HG03103 (cell line): Measurements from ENCODE around the gene GLRX5.
"Not testable (repeated sequence)": the region's sequence is repeated elsewhere in the genome, so short reads cannot be mapped to it uniquely, and the experiment has no call there.

Experiments
- ATAC-seq: cut with Tn5 transposase; IDR thresholded peaks from one replicate; pipeline ENCODE4 v1.9.1; 2021; ENCODE audit warnings: low read depth; ENCODE audit not compliant: unreplicated experiment

GLRX5 gene

DNA sequence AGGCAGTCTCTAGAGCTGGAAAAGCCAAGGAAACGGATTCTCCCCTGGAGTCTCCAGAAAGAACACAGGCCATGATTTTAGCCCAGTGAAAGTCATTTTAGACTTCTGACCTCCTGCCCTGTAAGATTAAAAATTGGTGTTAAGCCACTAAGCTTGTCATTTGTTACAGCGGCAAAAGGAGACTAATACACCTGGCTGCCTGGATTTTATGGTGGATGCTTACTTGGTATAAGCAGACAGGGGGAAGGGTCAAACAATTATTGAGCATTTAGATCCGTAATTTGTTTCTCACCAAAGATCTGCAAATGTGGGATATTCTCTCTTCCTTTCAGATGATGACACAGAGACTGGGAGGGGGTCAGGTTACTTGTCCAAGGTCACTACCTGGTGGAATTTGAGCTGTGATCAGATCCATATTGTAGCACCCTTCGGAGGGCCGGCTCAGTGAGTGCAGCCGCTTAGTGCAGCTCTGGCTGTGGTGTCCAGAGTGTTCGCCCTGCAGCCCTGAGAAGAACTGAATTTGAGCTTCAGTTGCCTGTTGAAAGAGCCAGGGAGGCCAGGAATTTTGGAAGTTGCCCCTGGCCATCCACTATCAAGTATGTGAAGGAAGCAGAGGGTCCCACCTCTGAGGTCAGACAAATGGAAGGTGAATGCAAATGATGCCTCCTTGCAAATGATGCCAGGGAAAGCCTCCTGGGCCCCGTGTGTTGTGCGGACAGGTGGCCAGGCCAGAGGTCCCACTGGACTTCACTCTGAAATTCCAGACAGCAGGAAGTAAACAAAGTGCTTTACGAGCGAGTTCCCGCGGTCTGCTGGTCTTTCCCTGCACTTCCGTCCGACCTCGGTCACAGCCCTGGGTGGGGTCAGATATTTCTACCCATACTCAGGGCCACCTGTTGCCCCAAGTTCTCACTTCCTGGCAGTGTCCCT is 15.1 kb downstream of the GLRX5 start:
- no peak for ATAC-seq

DNA sequence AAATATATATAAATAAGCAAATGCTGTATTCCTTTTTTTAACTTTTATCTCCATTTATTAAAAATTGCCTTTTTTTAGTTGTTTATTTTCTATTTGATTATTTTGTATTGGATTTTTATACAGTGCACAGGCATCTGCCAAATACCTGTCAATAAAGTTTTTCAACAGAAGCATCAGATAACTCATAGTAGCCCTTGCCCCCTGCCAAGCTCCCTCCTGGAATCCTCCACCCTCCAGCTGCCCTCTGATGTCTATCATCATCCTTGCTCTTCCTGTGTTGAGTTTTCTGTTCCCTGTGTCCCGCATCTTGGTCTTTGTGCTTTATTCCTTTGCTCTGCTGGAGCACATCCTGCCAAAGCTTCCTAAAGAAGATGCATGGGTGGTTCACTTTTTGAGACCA is 16.6 kb downstream of the GLRX5 start:
- ATAC-seq: no peak

DNA sequence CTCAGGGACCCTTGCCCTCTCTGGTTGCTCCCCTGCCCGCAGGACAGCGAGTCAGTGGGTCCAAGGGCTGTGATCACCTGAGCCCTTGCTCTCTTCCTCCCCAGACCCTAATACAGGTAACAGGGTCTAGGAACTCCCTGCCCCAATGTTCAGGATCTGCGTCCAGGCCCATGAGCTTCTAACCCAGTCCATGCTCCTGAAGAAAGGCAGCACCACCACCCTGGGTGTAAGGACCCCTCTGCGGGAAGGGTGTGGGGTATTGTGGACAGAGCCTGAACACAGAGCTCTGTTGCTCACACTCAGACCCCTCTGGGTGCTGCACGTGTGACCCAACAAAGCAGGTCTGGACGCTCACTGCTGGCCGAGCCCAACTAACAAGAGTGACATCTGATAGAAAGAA is 18.3 kb downstream of the GLRX5 start:
- ATAC-seq: no peak

DNA sequence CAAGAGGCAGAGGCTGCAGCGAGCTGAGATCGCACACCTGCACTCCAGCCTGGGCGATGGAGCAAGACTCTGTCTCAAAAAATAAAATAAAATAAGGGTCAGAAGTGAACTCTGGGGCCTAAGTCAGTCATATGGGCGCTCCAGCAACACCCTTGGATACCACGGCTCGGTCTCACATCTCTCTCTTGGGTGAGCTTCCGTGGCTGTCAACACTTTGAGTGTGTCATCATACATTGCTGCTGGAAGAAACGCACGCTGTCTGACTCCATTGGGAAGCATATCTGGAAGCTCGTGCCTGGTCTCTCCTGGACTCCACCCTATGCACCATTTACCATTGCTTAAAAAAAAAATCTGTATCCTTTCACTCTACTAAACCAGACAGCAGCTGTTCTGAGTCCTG is 20.2 kb downstream of the GLRX5 start:
- ATAC-seq: no peak

DNA sequence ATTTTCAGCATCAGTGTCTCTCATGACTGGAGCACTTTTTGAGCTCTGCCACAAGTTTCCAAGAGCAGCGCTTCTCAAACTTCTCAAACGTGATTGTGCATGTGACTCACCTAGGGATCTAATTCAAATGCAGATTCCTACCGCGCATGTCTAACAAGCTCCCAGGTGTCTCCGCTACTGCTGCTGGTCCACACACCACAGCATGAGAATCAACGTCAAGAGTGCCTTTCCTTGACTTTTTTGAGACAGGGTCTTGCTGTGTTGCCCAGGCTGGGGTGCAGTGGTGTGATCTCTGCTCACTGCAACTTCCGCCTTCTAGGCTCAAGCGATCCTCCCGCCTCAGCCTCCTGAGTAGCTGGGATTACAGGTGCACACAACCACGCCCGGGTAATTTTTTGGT is 22.4 kb downstream of the GLRX5 start:
- ATAC-seq: no peak

DNA sequence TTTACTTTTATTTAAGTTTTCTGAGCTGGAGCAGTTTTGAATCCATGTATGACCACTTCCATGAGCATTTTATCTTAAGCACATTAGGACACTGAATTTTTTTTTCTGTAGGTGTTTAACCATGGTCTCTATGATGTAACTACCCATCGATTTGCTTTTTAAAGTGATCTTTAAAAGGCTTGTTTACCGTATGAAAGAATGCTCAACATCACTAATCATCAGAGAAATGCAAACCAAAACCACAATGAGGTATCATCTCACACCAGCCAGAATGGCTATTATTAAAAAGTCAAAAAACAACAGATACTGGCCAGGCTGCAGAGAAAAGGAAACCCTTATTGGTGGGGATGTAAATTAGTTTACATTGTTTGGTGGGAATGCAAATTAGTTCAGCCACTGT is 23.0 kb downstream of the GLRX5 start:
- no peak for ATAC-seq

DNA sequence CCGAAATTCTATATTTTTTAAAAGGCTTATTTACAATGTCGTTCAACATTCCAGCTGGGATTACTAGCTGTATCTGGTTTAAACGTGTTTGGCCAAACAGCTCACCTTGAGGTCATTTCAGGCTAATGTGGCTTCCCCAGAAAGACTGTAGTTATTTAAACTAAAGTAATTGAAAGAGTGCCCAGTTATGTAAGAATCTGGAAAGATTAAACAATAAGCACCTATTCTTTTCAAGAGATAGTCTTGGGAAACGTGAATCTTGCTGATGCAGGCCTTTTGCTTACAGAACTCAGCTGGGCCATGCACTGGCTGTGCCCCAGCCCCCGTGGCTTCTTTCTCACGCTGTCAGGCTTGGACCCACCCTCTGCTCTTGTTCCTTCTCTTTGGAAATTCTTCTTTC is 24.4 kb downstream of the GLRX5 start:
- ATAC-seq: no peak

DNA sequence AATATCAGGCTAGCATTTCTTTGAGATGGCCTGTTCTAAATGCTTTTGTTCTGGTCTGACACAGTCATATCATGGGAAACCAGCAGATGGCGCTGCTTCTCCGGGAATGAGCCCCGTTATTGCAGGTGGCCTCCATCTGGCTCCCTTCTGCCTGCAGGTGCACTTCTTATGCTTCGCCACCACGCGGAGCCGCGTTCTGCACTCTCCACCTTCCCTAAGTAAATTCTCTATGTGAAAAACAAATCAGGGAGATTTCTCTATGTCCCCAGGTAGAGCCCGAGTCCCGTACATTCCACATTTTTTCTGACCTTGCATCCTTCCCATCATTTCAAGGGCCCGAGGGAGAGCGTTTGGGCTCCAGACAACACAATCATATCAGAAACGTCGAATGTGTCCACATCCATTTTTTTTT is 26.2 kb downstream of the GLRX5 start:
- peak; percentile 82 for ATAC-seq

DNA sequence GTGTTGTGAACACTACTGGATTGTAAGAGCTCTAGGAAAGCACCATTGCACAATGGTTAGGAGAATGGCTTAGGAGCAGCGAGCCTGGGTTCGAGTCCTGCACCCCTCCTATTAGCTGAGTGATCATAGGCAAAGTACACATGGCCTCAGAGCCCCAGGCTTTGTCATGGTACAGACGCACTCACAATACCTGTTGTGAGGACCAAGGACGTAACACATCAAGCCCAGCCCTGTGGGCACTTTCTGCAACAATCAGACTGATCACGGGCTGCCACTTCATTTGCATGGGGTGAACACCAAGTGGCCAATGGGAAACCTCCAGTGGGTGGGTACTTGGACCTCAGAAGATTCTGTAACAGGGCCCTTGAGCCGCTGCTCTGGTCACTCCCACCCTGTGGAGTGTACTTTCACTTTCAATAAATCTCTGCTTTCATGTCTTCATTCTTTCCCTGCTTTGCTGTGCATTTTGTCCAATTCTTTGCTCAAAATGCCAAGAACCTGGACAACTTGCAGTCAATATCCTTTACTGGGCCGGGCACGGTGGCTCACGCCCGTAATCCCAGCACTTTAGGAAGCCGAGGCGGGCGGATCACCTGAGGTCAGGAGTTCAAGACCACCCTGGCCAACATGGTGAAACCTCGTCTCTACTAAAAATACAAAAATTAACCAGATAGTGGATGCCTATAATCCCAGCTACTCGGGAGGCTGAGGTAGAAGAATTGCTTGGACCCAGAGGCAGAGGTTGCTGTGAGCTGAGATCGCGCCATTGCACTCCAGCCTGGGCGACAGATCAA is 28.2 kb downstream of the GLRX5 start:
- ATAC-seq: no peak

DNA sequence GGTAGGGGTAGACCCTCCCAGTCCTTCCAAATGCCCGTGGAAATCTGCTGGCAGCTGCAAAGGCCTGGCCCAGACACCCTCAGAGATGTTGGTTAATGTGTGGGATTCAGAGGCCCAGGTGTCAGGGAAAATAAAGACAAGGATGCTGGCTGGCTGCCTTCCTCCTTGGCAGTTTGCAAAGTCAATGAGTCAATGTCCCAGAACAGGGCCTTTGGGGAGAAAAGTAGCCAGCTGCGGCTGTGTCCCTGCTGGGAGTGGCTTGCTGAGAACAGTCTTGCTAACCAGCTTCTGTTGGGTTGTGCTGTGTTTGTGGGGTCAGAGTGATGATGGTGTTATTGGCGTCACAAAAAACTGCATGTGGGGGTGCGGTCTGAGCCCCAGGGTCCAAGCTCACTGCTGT is 29.2 kb downstream of the GLRX5 start:
- no peak for ATAC-seq

DNA sequence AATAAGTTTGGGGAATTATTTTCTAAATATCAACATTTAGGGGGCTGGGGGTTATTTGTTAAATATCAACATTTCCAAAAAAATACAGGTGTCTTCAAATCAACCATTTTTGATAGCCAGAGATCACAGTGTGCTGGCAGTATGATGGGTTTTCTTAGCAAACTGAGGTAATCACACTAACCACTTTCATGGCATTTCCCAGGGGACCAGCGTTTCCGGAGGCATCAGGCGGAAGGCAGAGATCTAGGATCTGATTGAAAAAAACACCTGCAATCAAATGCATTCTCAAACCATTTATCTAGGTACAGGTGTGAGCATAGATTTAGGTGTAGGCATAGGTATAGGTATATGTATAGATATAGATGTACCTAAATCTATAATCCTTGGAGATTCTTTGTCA is 34.6 kb downstream of the GLRX5 start:
- ATAC-seq: no peak

DNA sequence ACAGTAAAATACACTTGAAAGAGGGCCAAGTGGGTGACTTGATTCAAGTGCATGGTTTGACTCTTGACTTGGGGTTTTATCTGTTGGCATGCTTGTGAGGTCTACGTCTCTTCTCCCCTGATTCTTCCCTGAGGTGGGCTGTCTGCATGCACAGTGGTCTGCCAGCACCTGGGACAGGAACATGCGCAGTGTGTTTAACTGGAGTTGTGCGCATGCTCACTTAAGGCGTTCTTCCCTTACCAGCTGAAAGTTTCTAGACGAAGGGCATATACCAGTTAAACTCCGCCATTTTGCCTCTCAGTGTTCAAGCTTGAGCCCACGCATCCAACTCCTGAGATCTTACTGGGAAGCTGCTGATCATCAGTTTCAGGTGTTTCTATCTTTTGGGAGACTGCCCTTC is 38.5 kb downstream of the GLRX5 start:
- no peak for ATAC-seq

DNA sequence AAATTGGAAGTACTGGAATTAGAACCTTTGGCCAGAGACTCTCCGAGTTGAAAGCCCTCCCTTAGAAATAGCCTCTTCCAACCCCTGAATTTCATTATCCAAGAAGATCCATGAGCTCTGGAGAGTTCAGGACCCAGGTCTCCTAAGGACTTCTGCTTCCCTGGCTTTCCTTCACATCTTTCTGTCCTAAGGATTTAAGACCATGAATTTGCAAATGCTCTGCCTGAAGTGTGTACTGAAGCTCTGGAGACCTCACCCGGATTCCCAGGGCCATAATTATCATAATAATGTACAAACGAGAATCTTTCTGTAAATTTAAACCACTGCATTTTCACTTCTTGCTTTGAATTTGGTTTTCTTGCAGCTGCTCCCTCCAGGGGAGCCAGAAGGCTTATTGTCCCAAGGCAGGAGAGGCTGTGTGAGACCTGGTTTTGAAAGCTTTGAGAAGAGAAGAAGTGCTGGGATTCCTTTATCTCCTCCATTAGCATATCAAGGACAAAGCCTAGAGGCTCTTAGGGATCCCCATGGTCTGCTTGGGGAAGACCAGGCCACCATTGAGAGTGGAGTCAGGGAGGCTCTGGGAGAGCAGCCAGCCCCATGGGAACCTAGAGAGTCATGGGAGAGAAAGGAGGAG is 41.1 kb downstream of the GLRX5 start:
- ATAC-seq: no peak

DNA sequence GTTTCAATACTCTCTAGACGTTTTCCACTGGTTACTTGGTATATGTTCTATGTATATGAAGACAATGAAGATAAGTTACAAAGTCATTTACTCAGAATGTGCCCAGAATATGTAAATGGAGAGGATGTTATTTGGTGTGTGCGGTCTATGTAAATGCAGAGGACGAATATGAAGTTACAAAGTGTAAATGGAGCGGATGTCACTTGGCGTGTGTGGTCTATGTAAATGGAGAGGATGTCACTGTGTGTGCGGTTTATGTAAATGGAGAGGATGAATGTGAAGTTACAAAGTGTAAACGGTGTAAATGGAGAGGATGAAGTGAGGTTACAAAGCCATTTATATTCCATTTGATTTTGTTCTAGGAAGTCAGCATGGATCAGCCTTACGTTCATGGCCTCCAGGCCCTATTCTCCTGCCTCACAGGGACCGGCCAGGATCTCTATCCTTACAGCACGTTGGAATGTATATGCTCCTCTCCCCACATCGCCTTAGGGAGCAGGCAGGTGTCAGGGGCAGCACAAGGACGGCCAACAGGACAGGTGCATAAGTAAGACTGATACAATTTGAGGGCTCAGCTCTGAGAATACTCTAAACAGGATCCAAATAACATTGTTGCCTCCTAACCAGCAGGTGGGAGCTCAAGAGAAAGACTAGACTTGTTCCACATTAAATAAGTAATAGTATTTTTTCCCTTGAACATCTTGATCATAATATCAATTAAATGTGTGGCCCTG is 42.4 kb downstream of the GLRX5 start:
- peak; percentile 98 for ATAC-seq

DNA sequence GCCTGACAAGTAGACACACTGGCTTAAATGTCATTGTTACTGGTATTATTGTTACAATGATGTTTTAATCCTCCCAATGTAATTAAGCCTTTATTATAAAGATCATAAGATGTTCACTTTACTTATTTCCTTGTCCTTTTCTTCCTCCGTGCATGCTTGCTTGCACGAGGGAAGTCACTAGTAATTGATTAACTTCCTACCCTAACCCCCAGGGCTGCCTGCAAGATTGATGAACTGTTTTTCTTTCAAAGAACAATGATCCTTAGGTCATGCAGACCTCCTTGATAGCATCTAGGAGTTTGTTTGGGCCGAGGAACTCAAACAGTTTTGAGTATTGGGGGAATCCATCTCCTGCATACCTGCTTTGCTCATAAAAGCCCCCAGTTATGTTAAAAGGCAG is 43.0 kb downstream of the GLRX5 start:
- ATAC-seq: no peak

DNA sequence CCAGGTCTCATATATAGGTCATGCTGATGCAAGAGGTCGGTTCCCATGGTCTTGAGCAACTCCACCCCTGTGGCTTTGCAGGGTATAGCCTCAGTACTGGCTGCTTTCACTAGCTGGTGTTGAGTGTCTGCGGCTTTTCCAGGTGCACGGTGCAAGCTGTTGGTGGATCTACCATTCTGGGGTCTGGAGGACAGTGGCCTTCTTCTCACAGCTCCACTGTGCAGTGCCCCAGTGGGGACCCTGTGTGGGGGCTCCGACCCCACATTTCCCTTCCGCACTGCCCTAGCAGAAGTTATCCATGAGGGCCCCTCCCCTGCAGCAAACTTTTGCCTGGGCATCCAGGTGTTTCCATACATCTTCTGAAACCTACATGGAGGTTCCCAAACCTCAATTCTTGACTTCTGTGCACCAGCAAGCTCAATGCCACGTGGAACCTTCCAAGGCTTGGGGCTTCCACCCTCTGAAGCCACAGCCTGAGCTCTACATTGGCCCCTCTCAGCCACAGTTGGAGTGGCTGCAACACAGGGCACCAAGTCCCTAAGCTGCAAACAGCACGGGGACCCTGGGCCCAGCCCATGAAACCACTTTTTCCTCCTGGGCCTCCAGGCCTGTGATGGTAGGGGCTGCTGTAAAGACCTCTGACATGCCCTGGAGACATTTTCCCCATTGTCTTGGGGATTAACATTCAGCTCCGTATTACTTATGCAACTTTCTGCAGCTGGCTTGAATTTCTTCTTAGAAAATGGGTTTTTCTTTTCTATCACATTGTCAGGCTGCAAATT is 49.2 kb downstream of the GLRX5 start:
- ATAC-seq: not testable (repeated sequence)

DNA sequence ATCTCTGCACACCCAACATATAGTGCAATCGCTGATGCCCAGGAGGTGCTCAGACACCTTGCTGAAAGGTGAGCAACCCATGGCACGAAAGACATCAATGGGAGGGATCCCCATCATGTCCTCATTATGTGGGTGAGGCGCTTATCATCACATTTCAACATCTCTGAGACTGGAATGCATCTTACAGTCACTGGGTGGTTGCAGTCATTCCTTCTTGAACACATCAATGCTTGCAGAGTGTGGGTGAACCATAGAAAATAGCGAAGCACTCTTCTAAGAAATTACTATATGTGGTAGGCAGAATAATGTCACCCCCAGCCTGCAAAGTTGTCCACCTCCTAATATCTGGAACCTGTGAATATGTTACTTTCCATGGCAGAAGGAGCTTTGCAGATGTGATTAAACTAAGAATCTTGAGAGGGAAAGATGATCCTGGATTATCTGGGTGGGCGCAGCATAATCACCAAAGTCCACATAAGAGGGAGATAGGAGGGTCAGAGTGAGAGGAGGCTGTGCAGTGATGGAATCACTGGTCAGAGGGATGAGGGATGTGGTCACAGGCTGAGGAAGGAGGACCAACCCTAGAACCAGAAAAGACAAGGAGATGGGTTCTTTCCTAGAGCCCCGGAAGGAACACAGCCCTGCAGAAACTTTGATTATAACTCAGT is 51.2 kb downstream of the GLRX5 start:
- ATAC-seq: no peak

DNA sequence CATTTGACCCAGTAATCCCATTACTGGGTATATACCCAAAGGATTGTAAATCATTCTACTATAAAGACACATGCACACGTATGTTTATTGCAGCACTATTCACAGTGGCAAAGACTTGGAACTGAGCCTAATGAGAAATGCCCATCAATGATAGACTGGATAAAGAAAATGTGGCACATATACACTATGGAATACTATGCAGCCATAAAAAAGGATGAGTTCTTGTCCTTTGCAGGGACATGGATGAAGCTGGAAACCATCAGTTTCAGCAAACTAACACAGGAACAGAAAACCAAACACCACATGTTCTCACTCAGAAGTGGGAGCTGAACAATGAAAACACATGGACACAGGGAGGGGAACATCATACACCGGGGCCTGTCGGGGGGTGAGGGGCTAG is 56.3 kb downstream of the GLRX5 start:
- not testable (repeated sequence) for ATAC-seq
